OCI-LY1 (cell line): ENCODE data around the gene PTPRZ1.

Experiments used
- H2AFZ ChIP-seq: fragments of 200-600 bp; sonication (generic), shearing (Covaris generic); 2 replicates; pipeline ENCODE4 v1.6.0; 2014; ENCODE audit warnings: antibody characterized with exemption, mild to moderate bottlenecking, low read length
- H3F3A ChIP-seq: fragments of 200-600 bp; sonication (generic), shearing (Covaris generic); 2 replicates; pipeline ENCODE4 v1.6.0; 2014; ENCODE audit warnings: mild to moderate bottlenecking, antibody characterized with exemption, low read length, moderate library complexity; ENCODE audit not compliant: insufficient read depth
- H3K27ac ChIP-seq: fragments of 200-600 bp; sonication (generic); 2 replicates; pipeline ENCODE4 v1.5.1; 2014; ENCODE audit warnings: low read length, mixed run types, mild to moderate bottlenecking, low read depth; ENCODE audit not compliant: poor library complexity, severe bottlenecking
- H3K27me3 ChIP-seq: fragments of 200-600 bp; sonication (generic); 2 replicates; pipeline ENCODE4 v1.6.0; 2014; ENCODE audit warnings: antibody characterized with exemption, mild to moderate bottlenecking, low read length, moderate library complexity; ENCODE audit not compliant: insufficient read depth
- H3K36me3 ChIP-seq: fragments of 200-600 bp; sonication (generic); 2 replicates; pipeline ENCODE4 v1.6.1; 2014; ENCODE audit warnings: mild to moderate bottlenecking, antibody characterized with exemption, low read length, moderate library complexity, mixed read lengths; ENCODE audit not compliant: insufficient read depth
- H3K4me1 ChIP-seq: fragments of 200-600 bp; sonication (generic); 2 replicates; pipeline ENCODE4 v1.5.1; 2014; ENCODE audit warnings: mild to moderate bottlenecking, low read length, moderate library complexity; ENCODE audit not compliant: insufficient read depth, severe bottlenecking
- H3K4me2 ChIP-seq: fragments of 200-600 bp; sonication (generic), shearing (Covaris generic); 2 replicates; pipeline ENCODE4 v1.6.1; 2014; ENCODE audit warnings: low read length
- H3K4me3 ChIP-seq: fragments of 200-600 bp; sonication (generic); 2 replicates; pipeline ENCODE4 v1.5.1; 2014; ENCODE audit warnings: low read length, low read depth, mild to moderate bottlenecking, mixed read lengths; ENCODE audit not compliant: poor library complexity, severe bottlenecking
- H3K79me2 ChIP-seq: fragments of 200-600 bp; shearing (Covaris generic); 2 replicates; pipeline ENCODE4 v1.6.1; 2016; ENCODE audit warnings: mixed run types, low read length, mixed read lengths; ENCODE audit not compliant: insufficient read depth
- H3K9ac ChIP-seq: fragments of 200-600 bp; sonication (generic), shearing (Covaris generic); 2 replicates; pipeline ENCODE4 v1.6.1; 2014; ENCODE audit warnings: mild to moderate bottlenecking, low read length, mixed read lengths
- H3K9me2 ChIP-seq: fragments of 200-600 bp; sonication (generic), shearing (Covaris generic); 2 replicates; pipeline ENCODE4 v1.6.1; 2014; ENCODE audit warnings: low read depth, mild to moderate bottlenecking, low read length, mixed read lengths
- H3K9me3 ChIP-seq: fragments of 200-600 bp; shearing (Covaris generic); 2 replicates; pipeline ENCODE4 v1.6.1; 2014; ENCODE audit warnings: low read length, mixed read lengths
- H4K20me1 ChIP-seq: fragments of 200-600 bp; sonication (generic), shearing (Covaris generic); 2 replicates; pipeline ENCODE4 v1.6.0; 2016; ENCODE audit warnings: mild to moderate bottlenecking, low read length; ENCODE audit not compliant: insufficient read depth
- EZH2 ChIP-seq: fragments of 200-600 bp; sonication (generic), shearing (Covaris generic); IDR thresholded peaks from 2 replicates; pipeline ENCODE4 v1.8.0; 2017; ENCODE audit warnings: borderline replicate concordance, mixed run types, mild to moderate bottlenecking, antibody characterized with exemption, low read length, moderate library complexity, mixed read lengths
- TF ChIP-seq, protein P1 (sequence below): fragments of 200-600 bp; sonication (generic), shearing (Covaris generic); IDR thresholded peaks from 2 replicates; pipeline ENCODE4 v1.5.1; 2017; ENCODE audit warnings: mild to moderate bottlenecking, antibody characterized with exemption, low read length, moderate library complexity, mixed read lengths

Gene PTPRZ1

GRCh38 chr7:121904120-121904519, 31.2 kb downstream of the PTPRZ1 start:
- no peaks in the 10 kb centered on the region for H3K27me3 ChIP-seq
- H4K20me1 ChIP-seq = no peaks in the 10 kb centered on the region
- no peaks in the 10 kb centered on the region for H3K79me2 ChIP-seq
- H3F3A ChIP-seq = no peaks in the 10 kb centered on the region
- no peak overlapping the region for H3K9ac ChIP-seq
- H3K4me3 ChIP-seq = no peak overlapping the region
- no peak overlapping the region for H3K27ac ChIP-seq
- no peaks in the 10 kb centered on the region; the same call in none of the 2 replicates for H3K9me2 ChIP-seq
- H3K9me3 ChIP-seq = no peaks in the 10 kb centered on the region
- no peaks in the 10 kb centered on the region for H3K4me1 ChIP-seq
- no peak overlapping the region for H2AFZ ChIP-seq
- no peaks in the 10 kb centered on the region for H3K36me3 ChIP-seq
- TF ChIP-seq, protein P1, sequence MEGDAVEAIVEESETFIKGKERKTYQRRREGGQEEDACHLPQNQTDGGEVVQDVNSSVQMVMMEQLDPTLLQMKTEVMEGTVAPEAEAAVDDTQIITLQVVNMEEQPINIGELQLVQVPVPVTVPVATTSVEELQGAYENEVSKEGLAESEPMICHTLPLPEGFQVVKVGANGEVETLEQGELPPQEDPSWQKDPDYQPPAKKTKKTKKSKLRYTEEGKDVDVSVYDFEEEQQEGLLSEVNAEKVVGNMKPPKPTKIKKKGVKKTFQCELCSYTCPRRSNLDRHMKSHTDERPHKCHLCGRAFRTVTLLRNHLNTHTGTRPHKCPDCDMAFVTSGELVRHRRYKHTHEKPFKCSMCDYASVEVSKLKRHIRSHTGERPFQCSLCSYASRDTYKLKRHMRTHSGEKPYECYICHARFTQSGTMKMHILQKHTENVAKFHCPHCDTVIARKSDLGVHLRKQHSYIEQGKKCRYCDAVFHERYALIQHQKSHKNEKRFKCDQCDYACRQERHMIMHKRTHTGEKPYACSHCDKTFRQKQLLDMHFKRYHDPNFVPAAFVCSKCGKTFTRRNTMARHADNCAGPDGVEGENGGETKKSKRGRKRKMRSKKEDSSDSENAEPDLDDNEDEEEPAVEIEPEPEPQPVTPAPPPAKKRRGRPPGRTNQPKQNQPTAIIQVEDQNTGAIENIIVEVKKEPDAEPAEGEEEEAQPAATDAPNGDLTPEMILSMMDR = no peak
- TF ChIP-seq EZH2 = no peak
- no peak overlapping the region for H3K4me2 ChIP-seq

- TF ChIP-seq, protein P1 = no peak
- no peak for TF ChIP-seq EZH2
- Histone ChIP-seq H3K4me1 (no peaks in the 10 kb centered on the region), H3K9me3 (no peaks in the 10 kb centered on the region), H3K4me2 (no peak overlapping the region), H4K20me1 (no peaks in the 10 kb centered on the region), H3K9me2 (no peaks in the 10 kb centered on the region; the same call in none of the 2 replicates), H3K9ac (no peak overlapping the region), H3K36me3 (no peaks in the 10 kb centered on the region), H3K4me3 (no peak overlapping the region), H2AFZ (no peak overlapping the region), H3K27ac (no peak overlapping the region), H3K27me3 (no peaks in the 10 kb centered on the region), H3F3A (no peaks in the 10 kb centered on the region), H3K79me2 (no peaks in the 10 kb centered on the region)
Observed at GRCh38 chr7:121908042-121908441, 35.1 kb downstream of the PTPRZ1 start.

GRCh38 chr7:121909716-121910345, 36.9 kb downstream of the PTPRZ1 start:
- no peaks in the 10 kb centered on the region for H3K36me3 ChIP-seq
- no peaks in the 10 kb centered on the region for H3K9me3 ChIP-seq
- no peaks in the 10 kb centered on the region for H3K79me2 ChIP-seq
- no peak overlapping the region for H2AFZ ChIP-seq
- H3K4me3 ChIP-seq = no peak overlapping the region
- no peaks in the 10 kb centered on the region for H4K20me1 ChIP-seq
- no peaks in the 10 kb centered on the region for H3K4me1 ChIP-seq
- no peaks in the 10 kb centered on the region for H3K27me3 ChIP-seq
- no peak overlapping the region for H3K9ac ChIP-seq
- no peak overlapping the region for H3K4me2 ChIP-seq
- no peak overlapping the region for H3K27ac ChIP-seq
- H3K9me2 ChIP-seq = no peaks in the 10 kb centered on the region; the same call in 1 of the 2 replicates
- no peaks in the 10 kb centered on the region for H3F3A ChIP-seq
- no peak for TF ChIP-seq EZH2
- TF ChIP-seq, protein P1 = no peak
